Neural progenitor cell (in vitro differentiated cells): Measurements from ENCODE around the gene CEP350.

Source experiments
- CTCF ChIP-seq: fragments of 200-600 bp; sonication (generic); IDR thresholded peaks from 2 replicates; pipeline ENCODE4 v1.5.1; 2017; ENCODE audit warnings: antibody characterized with exemption, mild to moderate bottlenecking
- EZH2 ChIP-seq: fragments of 200-600 bp; sonication (generic); IDR thresholded peaks from 2 replicates; pipeline ENCODE4 v1.6.1; 2017; ENCODE audit warnings: antibody characterized with exemption, mild to moderate bottlenecking, moderate library complexity
- EZH2phosphoT487 ChIP-seq: fragments of 200-600 bp; sonication (generic); IDR thresholded peaks from 2 replicates; pipeline ENCODE4 v1.6.1; 2017; ENCODE audit warnings: antibody characterized with exemption

GRCh38 chr1:180020017-180020416, 65.4 kb downstream of the CEP350 start:
- no peak for TF ChIP-seq EZH2
- TF ChIP-seq CTCF, result no peak
- no peak for TF ChIP-seq EZH2phosphoT487
